Panc1 (cell line): ENCODE data around the gene LRRFIP2. TPM values are rescaled to one million over a fixed set of nuclear protein-coding genes. Genes with fewer than 3 reads are reported as not detected.

Experiments used
- ATAC-seq: fragments of 200-7000 bp; cut with Tn5 transposase; 2 replicates; pipeline ENCODE4 v1.9.1; 2020; ENCODE audit warnings: mild to moderate bottlenecking, moderate library complexity
- Bru-seq: library from RNA; stranded (reverse); fragments of 400-500 nt; gene quantifications from one replicate; lab custom pipeline; 2021; lab: Mats Ljungman, UMichigan
- BruChase-seq, 2 experiments: library from RNA; stranded (reverse); fragments of 400-500 nt; gene quantifications; one replicate each; lab custom pipeline; 2021; lab: Mats Ljungman, UMichigan
- BruUV-seq: library from RNA; stranded (reverse); fragments of 400-500 nt; replicated peaks from 2 replicates; lab custom pipeline; 2021; lab: Mats Ljungman, UMichigan
- CTCF ChIA-PET: fragments of 300-600 bp; sonication (Branson Sonifier 250); formaldehyde crosslinking; loops from one replicate; lab custom pipeline; 2022; ENCODE audit warnings: antibody characterized with exemption; lab: Charles Lee
- POLR2A ChIA-PET: fragments of 300-600 bp; sonication (Branson Sonifier 250); formaldehyde crosslinking; loops from one replicate; lab custom pipeline; 2022; ENCODE audit warnings: antibody characterized with exemption; lab: Charles Lee
- DNase-seq: peaks from one replicate; pipeline ENCODE4 v3.0.0-alpha.2; 2010; ENCODE audit warnings: low read depth, low spot score
- H3K27ac ChIP-seq: 2 replicates; pipeline ENCODE4 v1.5.1; 2011; ENCODE audit warnings: mild to moderate bottlenecking, low read length, inconsistent platforms
- H3K27me3 ChIP-seq: fragments of 200-500 bp; sonication (Bioruptor generic); 2 replicates; pipeline ENCODE4 v1.6.0; 2014; ENCODE audit warnings: low read length, inconsistent platforms; ENCODE audit not compliant: control insufficient read depth, insufficient read depth
- H3K36me3 ChIP-seq: fragments of 200-500 bp; sonication (Bioruptor generic); 2 replicates; pipeline ENCODE4 v1.5.1; 2014; ENCODE audit warnings: inconsistent platforms, mild to moderate bottlenecking, low read length, moderate library complexity; ENCODE audit not compliant: control insufficient read depth, insufficient read depth
- H3K4me1 ChIP-seq: 2 replicates; pipeline ENCODE4 v1.5.1; 2011; ENCODE audit warnings: inconsistent platforms, mild to moderate bottlenecking, low read length, moderate library complexity; ENCODE audit not compliant: control insufficient read depth, insufficient read depth
- H3K4me3 ChIP-seq, 2 experiments: 2 replicates each; pipeline ENCODE4 v1.5.1; 2011 to 2012; ENCODE audit warnings: low read depth in 2 of 2, low read length in 2 of 2, mild to moderate bottlenecking in 2 of 2, inconsistent platforms in 1 of 2, moderate library complexity in 1 of 2
- H3K9me3 ChIP-seq: fragments of 200-500 bp; sonication (Bioruptor generic); 2 replicates; pipeline ENCODE4 v1.5.1; 2014; ENCODE audit warnings: low read depth, mild to moderate bottlenecking, inconsistent platforms, low read length, moderate library complexity; ENCODE audit not compliant: control insufficient read depth, insufficient read depth
- POLR2AphosphoS5 ChIP-seq: IDR thresholded peaks from 2 replicates; pipeline ENCODE4 v1.6.1; 2012; ENCODE audit warnings: mild to moderate bottlenecking, low read depth, low read length, moderate library complexity
- SIN3A ChIP-seq: IDR thresholded peaks from 2 replicates; pipeline ENCODE4 v1.6.1; 2012; ENCODE audit warnings: low read depth, mild to moderate bottlenecking, low read length, moderate library complexity, borderline replicate concordance; ENCODE audit not compliant: insufficient read depth
- TCF7L2 ChIP-seq: IDR thresholded peaks from 2 replicates; pipeline ENCODE4 v1.6.1; 2011; ENCODE audit warnings: mild to moderate bottlenecking, low read depth, low read length, inconsistent platforms
- in situ Hi-C: cut with HindIII; loops from 2 replicates; pipeline ENCODE4 v1.10.0; 2016; ENCODE audit warnings: low sequenced_read_pairs, low pct_unique_long_range_greater_than_20kb
- intact Hi-C: fragments of 100-400 bp; cut with micrococcal nuclease; formaldehyde crosslinking; loops from one replicate; pipeline ENCODE4 v1.10.0; 2022; ENCODE audit not compliant: unreplicated experiment
- long read RNA-seq: library from polyadenylated mRNA; unstranded; transcript quantifications from one replicate; pipeline ENCODE4 v2.0.0, GENCODE V29; 2021; ENCODE audit not compliant: unreplicated experiment
- polyA plus RNA-seq: library from polyadenylated mRNA; unstranded; fragments of >200 nt; gene quantifications from one replicate; pipeline ENCODE4 v1.2.1, GENCODE V29; 2012; ENCODE audit warnings: missing spikeins; ENCODE audit not compliant: insufficient read length
- total RNA-seq: library from RNA; stranded (reverse); gene quantifications from one replicate; pipeline ENCODE4 v1.2.1, GENCODE V29; 2021; ENCODE audit not compliant: unreplicated experiment
- TF ChIP-seq, protein P1 (sequence below): fragments of 450-650 bp; IDR thresholded peaks from 2 replicates; pipeline ENCODE4 v1.5.1; 2017; ENCODE audit warnings: mild to moderate bottlenecking
- TF ChIP-seq, protein P2 (sequence below), 2 experiments: IDR thresholded peaks; 2 replicates each; pipeline ENCODE4 v1.6.1; 2011 to 2012; ENCODE audit warnings: low read depth in 2 of 2, control low read depth in 1 of 2, low read length in 1 of 2, mild to moderate bottlenecking in 1 of 2, moderate library complexity in 1 of 2; ENCODE audit not compliant: insufficient read depth in 1 of 2

Gene LRRFIP2, protein sequence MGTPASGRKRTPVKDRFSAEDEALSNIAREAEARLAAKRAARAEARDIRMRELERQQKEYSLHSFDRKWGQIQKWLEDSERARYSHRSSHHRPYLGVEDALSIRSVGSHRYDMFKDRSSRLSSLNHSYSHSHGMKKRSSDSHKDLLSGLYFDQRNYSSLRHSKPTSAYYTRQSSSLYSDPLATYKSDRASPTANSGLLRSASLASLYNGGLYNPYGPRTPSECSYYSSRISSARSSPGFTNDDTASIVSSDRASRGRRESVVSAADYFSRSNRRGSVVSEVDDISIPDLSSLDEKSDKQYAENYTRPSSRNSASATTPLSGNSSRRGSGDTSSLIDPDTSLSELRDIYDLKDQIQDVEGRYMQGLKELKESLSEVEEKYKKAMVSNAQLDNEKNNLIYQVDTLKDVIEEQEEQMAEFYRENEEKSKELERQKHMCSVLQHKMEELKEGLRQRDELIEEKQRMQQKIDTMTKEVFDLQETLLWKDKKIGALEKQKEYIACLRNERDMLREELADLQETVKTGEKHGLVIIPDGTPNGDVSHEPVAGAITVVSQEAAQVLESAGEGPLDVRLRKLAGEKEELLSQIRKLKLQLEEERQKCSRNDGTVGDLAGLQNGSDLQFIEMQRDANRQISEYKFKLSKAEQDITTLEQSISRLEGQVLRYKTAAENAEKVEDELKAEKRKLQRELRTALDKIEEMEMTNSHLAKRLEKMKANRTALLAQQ
- 32.3 TPM for total RNA-seq
- 14.9 TPM for polyA plus RNA-seq
- Bru-seq, nascent RNA, result percentile 79 among the genes with signal in this experiment
- BruChase-seq, experiment 1, labeled RNA remaining after a 2-hour chase, result percentile 70 among the genes with signal in this experiment
- percentile 73 among the genes with signal in this experiment for BruChase-seq, experiment 2, labeled RNA remaining after a 6-hour chase
- long read RNA-seq, transcript LRRFIP2-209 (15 exons, 1,989 nt), result minor isoform, 10 of 79 reads
- long read RNA-seq, transcript LRRFIP2-205 (15 exons, 2,522 nt), result major isoform, 32 of 79 reads
- long read RNA-seq, partial matches to known transcripts, result 8 of 79 reads
- long read RNA-seq, other reads (novel, unspliced or antisense), result 26 of 79 reads

DNA sequence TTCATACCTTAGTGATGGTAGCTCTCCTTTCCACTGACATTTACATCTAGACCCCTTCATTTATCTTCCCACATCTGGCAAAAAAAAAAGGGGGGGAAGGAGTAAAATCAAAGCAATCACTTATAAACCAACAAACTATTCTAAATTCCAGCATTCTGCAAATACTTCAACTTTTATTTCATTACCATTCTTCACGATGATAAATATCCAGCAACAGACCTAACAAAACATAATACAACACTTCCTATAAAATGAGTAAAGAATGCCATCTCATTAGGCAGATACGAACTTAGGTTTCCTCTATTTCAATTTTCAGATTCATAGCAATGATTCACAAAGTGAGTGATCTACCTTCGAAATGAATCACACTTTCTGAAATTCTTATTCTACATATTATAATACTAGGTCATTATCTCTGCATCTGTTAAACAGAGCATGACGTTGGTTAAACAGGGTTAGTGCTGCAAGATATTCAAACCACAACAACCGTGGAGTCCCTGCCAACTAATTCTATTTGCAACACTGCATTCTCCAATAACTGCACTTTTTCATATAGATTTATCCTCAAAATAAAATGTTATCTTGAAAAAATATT is at the start of gene LRRFIP2:
LRRFIP2 (minus strand) TSS at position 51 of the 595 bp plus-strand sequence. CDS start 25,599 bp downstream, outside the sequence.
- Histone ChIP-seq H3K4me3 (peak within 1 kb of the TSS; percentile 88 to 92), H3K4me1 (peaks cover 19% of the 10 kb centered on the region; the same call in 1 of the 2 replicates), H3K27me3 (no peaks in the 10 kb centered on the region), H3K9me3 (no peaks in the 10 kb centered on the region), H3K27ac (peak within 1 kb of the TSS; percentile 82), H3K36me3 (peaks cover 3% of the 10 kb centered on the region)
- BruUV-seq, result no TSS peak
- ATAC-seq (no peak), DNase-seq (no peak)
- in situ Hi-C loops (no loop called here), intact Hi-C loops (no loop called here)
- TF ChIP-seq, protein P1, sequence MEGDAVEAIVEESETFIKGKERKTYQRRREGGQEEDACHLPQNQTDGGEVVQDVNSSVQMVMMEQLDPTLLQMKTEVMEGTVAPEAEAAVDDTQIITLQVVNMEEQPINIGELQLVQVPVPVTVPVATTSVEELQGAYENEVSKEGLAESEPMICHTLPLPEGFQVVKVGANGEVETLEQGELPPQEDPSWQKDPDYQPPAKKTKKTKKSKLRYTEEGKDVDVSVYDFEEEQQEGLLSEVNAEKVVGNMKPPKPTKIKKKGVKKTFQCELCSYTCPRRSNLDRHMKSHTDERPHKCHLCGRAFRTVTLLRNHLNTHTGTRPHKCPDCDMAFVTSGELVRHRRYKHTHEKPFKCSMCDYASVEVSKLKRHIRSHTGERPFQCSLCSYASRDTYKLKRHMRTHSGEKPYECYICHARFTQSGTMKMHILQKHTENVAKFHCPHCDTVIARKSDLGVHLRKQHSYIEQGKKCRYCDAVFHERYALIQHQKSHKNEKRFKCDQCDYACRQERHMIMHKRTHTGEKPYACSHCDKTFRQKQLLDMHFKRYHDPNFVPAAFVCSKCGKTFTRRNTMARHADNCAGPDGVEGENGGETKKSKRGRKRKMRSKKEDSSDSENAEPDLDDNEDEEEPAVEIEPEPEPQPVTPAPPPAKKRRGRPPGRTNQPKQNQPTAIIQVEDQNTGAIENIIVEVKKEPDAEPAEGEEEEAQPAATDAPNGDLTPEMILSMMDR, result no peak
- TF ChIP-seq SIN3A, result no peak
- TF ChIP-seq TCF7L2, result no peak
- TF ChIP-seq POLR2AphosphoS5, result no peak
- ChIA-PET POLR2A (no interaction called here), CTCF (no interaction called here)

DNA sequence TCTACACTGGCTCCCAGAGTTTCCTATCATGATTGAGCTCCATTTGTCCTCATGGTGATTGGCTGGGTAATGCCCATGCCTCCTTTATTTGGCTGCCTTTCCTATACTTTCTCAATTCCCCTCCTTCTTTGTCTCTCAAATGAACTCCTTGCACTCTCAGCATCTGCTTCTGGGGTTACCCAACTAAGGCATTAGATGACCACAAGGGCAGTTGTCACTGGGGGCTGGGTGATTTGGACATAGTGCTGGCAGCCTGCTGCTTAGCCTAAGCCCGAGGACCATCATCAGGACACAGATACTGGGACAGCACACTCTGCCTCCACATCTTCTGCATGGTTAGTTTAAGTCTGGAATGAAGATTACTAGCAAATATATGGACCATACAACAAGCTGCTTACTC is 49.2 kb upstream of the LRRFIP2 start:
- in situ Hi-C loops (no loop called here), intact Hi-C loops (no loop called here)
- BruUV-seq, result no TSS peak
- ChIA-PET POLR2A (no interaction called here), CTCF (no interaction called here)
- H3K36me3 ChIP-seq, result no peaks in the 10 kb centered on the region
- TF ChIP-seq TCF7L2 (no peak), SIN3A (no peak), POLR2AphosphoS5 (no peak)
- TF ChIP-seq, protein P2, sequence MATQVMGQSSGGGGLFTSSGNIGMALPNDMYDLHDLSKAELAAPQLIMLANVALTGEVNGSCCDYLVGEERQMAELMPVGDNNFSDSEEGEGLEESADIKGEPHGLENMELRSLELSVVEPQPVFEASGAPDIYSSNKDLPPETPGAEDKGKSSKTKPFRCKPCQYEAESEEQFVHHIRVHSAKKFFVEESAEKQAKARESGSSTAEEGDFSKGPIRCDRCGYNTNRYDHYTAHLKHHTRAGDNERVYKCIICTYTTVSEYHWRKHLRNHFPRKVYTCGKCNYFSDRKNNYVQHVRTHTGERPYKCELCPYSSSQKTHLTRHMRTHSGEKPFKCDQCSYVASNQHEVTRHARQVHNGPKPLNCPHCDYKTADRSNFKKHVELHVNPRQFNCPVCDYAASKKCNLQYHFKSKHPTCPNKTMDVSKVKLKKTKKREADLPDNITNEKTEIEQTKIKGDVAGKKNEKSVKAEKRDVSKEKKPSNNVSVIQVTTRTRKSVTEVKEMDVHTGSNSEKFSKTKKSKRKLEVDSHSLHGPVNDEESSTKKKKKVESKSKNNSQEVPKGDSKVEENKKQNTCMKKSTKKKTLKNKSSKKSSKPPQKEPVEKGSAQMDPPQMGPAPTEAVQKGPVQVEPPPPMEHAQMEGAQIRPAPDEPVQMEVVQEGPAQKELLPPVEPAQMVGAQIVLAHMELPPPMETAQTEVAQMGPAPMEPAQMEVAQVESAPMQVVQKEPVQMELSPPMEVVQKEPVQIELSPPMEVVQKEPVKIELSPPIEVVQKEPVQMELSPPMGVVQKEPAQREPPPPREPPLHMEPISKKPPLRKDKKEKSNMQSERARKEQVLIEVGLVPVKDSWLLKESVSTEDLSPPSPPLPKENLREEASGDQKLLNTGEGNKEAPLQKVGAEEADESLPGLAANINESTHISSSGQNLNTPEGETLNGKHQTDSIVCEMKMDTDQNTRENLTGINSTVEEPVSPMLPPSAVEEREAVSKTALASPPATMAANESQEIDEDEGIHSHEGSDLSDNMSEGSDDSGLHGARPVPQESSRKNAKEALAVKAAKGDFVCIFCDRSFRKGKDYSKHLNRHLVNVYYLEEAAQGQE (IDR thresholded peaks at IDR 0.05; ENCODE audit: insufficient read depth in 1 of 2, low read depth in 2 of 2, low read length in 1 of 2), result no peak
- TF ChIP-seq, protein P1, result no peak
- no peak overlapping the region for H3K4me3 ChIP-seq
- peaks cover 4% of the 10 kb centered on the region; the same call in 1 of the 2 replicates for H3K4me1 ChIP-seq
- ATAC-seq, result no peak
- no peaks in the 10 kb centered on the region for H3K9me3 ChIP-seq
- no peaks in the 10 kb centered on the region for H3K27me3 ChIP-seq
- DNase-seq, result no peak
- no peak overlapping the region for H3K27ac ChIP-seq
